Measurements from ENCODE around the gene CCDC120. TPM values are rescaled to one million over a fixed set of nuclear protein-coding genes. Genes with fewer than 3 reads are reported as not detected.
A peak's percentile ranks its signal among the peaks of the same experiment; 100 is the strongest.

CCDC120 gene
- total RNA-seq, 1 experiment from 2014 or later = 14.5 TPM

- no peaks in the 10 kb centered on the region for H3K9me3 ChIP-seq (ENCODE audit: control insufficient read depth, low read depth, low read length)
- H2BK120ac ChIP-seq (ENCODE audit: low read depth, low read length, poor library complexity, severe bottlenecking) = no peak overlapping the region
- H2BK12ac ChIP-seq (ENCODE audit: insufficient read length, low read depth, low read length) = no peak overlapping the region
- H3K14ac ChIP-seq (ENCODE audit: insufficient read depth, low read length) = no peak overlapping the region; the same call in 1 of the 2 replicates
- H2AFZ ChIP-seq (ENCODE audit: low read length) = no peak overlapping the region
- no peak overlapping the region for H3K4me2 ChIP-seq (ENCODE audit: insufficient read depth, insufficient read length, low read length)
- H2BK5ac ChIP-seq (ENCODE audit: insufficient read length, low read length) = no peak overlapping the region
- no peaks in the 10 kb centered on the region for H3K79me2 ChIP-seq (ENCODE audit: insufficient read depth, low read length)
- no peak overlapping the region for H4K5ac ChIP-seq (ENCODE audit: insufficient read length, low read depth, low read length)
- H3K9ac ChIP-seq (ENCODE audit: extremely low read depth, insufficient read length, low read length) = no peak overlapping the region
- H2AK5ac ChIP-seq (ENCODE audit: insufficient read length, low read length) = no peak overlapping the region
- TF ChIP-seq, protein P1, sequence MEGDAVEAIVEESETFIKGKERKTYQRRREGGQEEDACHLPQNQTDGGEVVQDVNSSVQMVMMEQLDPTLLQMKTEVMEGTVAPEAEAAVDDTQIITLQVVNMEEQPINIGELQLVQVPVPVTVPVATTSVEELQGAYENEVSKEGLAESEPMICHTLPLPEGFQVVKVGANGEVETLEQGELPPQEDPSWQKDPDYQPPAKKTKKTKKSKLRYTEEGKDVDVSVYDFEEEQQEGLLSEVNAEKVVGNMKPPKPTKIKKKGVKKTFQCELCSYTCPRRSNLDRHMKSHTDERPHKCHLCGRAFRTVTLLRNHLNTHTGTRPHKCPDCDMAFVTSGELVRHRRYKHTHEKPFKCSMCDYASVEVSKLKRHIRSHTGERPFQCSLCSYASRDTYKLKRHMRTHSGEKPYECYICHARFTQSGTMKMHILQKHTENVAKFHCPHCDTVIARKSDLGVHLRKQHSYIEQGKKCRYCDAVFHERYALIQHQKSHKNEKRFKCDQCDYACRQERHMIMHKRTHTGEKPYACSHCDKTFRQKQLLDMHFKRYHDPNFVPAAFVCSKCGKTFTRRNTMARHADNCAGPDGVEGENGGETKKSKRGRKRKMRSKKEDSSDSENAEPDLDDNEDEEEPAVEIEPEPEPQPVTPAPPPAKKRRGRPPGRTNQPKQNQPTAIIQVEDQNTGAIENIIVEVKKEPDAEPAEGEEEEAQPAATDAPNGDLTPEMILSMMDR (conservative IDR thresholded peaks at IDR 0.05) = peak; percentile 29; the same call in 1 of the 3 replicates
- peaks cover 3 to 4% of the 10 kb centered on the region in 2 experiments; a peak in 2 of 4 replicates for H3K4me1 Mint-ChIP-seq
- peaks cover 2 to 7% (median 4%) of the 10 kb centered on the region in 3 experiments; a peak in 5 of 7 replicates for H3K36me3 Mint-ChIP-seq (ENCODE audit: insufficient read depth in 1 of 3, low read depth in 3 of 3)
- no peak overlapping the region for H3K27ac Mint-ChIP-seq
- no peaks in the 10 kb centered on the region for H3K79me1 ChIP-seq (ENCODE audit: insufficient read depth, low read depth, low read length, poor library complexity, severe bottlenecking)
- no peaks in the 10 kb centered on the region for H3K23me2 ChIP-seq (ENCODE audit: insufficient read length, low read depth, low read length, poor library complexity, severe bottlenecking)
- no peak overlapping the region for H4K91ac ChIP-seq (ENCODE audit: insufficient read length, low read depth, low read length)
- H4K8ac ChIP-seq (replicated peaks; ENCODE audit: insufficient read length, low read depth, low read length) = no peak overlapping the region
- H3T11ph ChIP-seq (ENCODE audit: low read length) = no peak overlapping the region
- H3K27me3 Mint-ChIP-seq (ENCODE audit: low read depth) = no peaks in the 10 kb centered on the region; the same call in 1 of the 2 replicates
- H3K4ac ChIP-seq (ENCODE audit: low read depth, low read length) = no peak overlapping the region
- H2BK20ac ChIP-seq (ENCODE audit: low read depth, low read length, poor library complexity, severe bottlenecking) = no peak overlapping the region
- H3K23ac ChIP-seq (ENCODE audit: insufficient read length, low read depth, low read length) = no peak overlapping the region
- peak overlapping the region; percentile 85 to 89 for H3K4me3 Mint-ChIP-seq
- WGBS (ENCODE audit: extremely low coverage, insufficient read length, low lambda C conversion rate) = no CpG with 5 or more reads among the region's 9 CpGs
- DNase-seq = peak; percentile 50
- H3K27me3 ChIP-seq (ENCODE audit: insufficient read depth, low read length) = no peaks in the 10 kb centered on the region
- H3K56ac ChIP-seq (ENCODE audit: insufficient read length, low read depth, low read length) = no peak overlapping the region
- H3K9me3 Mint-ChIP-seq = peaks cover 44 to 57% of the 10 kb centered on the region in 2 experiments
- H3K4me1 ChIP-seq (ENCODE audit: insufficient read depth, low read length) = no peaks in the 10 kb centered on the region
- no peak overlapping the region for H2BK15ac ChIP-seq (ENCODE audit: low read depth, low read length)
- H3K18ac ChIP-seq (ENCODE audit: insufficient read length, low read depth, low read length) = no peak overlapping the region
- H3K27ac ChIP-seq (ENCODE audit: insufficient read length, low read depth, low read length) = no peak overlapping the region
- no peaks in the 10 kb centered on the region for H4K20me1 ChIP-seq (ENCODE audit: control insufficient read depth, insufficient read depth, insufficient read length)
Measured at GRCh38 chrX:49101629-49101984, 42.8 kb downstream of the CCDC120 start.

Data from H9 (cell line).